Left lung (tissue), 10 donors: Measurements from ENCODE around the gene ECT2. TPM values are rescaled to one million over a fixed set of nuclear protein-coding genes. Genes with fewer than 3 reads are reported as not detected.
"Not testable (repeated sequence)": the region's sequence is repeated elsewhere in the genome, so short reads cannot be mapped to it uniquely, and the experiment has no call there.

Source experiments
- ATAC-seq: fragments of 200-7000 bp; cut with Tn5 transposase; one replicate; pipeline ENCODE4 v1.9.1; 2020; ENCODE audit warnings: moderate library complexity
- DNase-seq, 4 donors: peaks; one replicate each; pipeline ENCODE4 v3.0.0-alpha.2; 2013 to 2020
- H3K27ac ChIP-seq, 2 donors: fragments of 200-600 bp; sonication (generic) in 1 of 2; one replicate each; pipeline versions ENCODE4 v1.5.0 to v1.8.0; 2020 to 2021
- H3K27me3 ChIP-seq, 2 donors: fragments of 200-600 bp; sonication (generic) in 1 of 2; one replicate each; pipeline versions ENCODE4 v1.5.0 to v1.8.0; 2020 to 2021
- H3K36me3 ChIP-seq, 2 donors: fragments of 200-600 bp; sonication (generic) in 1 of 2; one replicate each; pipeline versions ENCODE4 v1.5.0 to v1.8.0; 2020 to 2021
- H3K4me1 ChIP-seq, 2 donors: fragments of 200-600 bp; one replicate each; pipeline ENCODE4 v1.8.0; 2021
- H3K4me3 ChIP-seq, 2 donors: fragments of 200-600 bp; sonication (generic) in 1 of 2; one replicate each; pipeline versions ENCODE4 v1.5.0 to v1.8.0; 2020 to 2021; ENCODE audit warnings: mild to moderate bottlenecking in 1 of 2
- H3K9me3 ChIP-seq, 2 donors: fragments of 200-600 bp; sonication (generic) in 1 of 2; one replicate each; pipeline versions ENCODE4 v1.5.0 to v1.8.0; 2020 to 2021
- intact Hi-C, 2 donors: fragments of 100-400 bp; cut with DNase I; formaldehyde crosslinking; loops; one replicate each; pipeline versions ENCODE4 v1.11.2 to v1.14.2; 2022
- polyA plus RNA-seq, 6 donors: library from polyadenylated mRNA; unstranded; fragments of 120-200 nt; gene quantifications; one replicate each; pipeline ENCODE4 v1.2.1, GENCODE V29; 2013; ENCODE audit not compliant: insufficient read length in 6 of 6
- total RNA-seq, 2 donors: library from RNA; stranded (reverse); fragmentation: NEBNext Ultra II Directional; extraction: Animal tissue kit (Norgen Biotek cat#: 25700); gene quantifications; one replicate each; pipeline ENCODE4 v1.2.1, GENCODE V29; 2021
- TF ChIP-seq, protein P1 (sequence below), 2 donors: fragments of 200-600 bp; sonication (generic) in 1 of 2; IDR thresholded peaks; one replicate each; pipeline versions ENCODE4 v1.5.0 to v1.8.0; 2021; ENCODE audit warnings: antibody characterized with exemption in 2 of 2
- donor health status: DM: no; HTN: yes; CAD: no.
- donor health status: DM: no; HTN: no; CAD: no.

Gene ECT2
- total and polyA plus RNA-seq, 8 donors: 23.1 to 44.2 (median 29.3) TPM

DNA sequence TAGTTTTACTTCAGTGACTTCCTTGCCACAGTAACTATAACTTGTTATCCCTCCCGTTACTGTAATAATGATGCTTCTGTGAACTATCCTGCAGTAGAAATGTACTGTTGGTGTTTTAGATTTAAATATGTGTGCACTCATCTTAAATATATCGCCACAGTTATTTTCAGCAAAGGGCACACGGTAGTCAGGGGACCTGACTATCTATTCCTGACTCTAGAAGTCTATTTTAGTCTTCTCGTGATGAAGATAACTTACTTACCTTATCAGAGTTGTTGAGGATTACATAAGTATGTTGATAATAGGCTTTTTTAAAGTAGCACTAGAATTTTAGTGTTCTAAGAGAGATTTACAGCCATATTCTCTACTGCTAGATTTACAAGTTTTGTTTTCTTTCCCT is 65.3 kb downstream of the ECT2 start:
- DNase-seq (no peak), ATAC-seq (no peak)
- H3K36me3 ChIP-seq: peaks cover 0 to 30% of the 10 kb centered on the region in 2 donors
- intact Hi-C loops: no loop called here
- H3K4me1 ChIP-seq: no peaks in the 10 kb centered on the region
- H3K4me3 ChIP-seq: no peak overlapping the region
- no peaks in the 10 kb centered on the region for H3K27me3 ChIP-seq
- TF ChIP-seq, protein P1, sequence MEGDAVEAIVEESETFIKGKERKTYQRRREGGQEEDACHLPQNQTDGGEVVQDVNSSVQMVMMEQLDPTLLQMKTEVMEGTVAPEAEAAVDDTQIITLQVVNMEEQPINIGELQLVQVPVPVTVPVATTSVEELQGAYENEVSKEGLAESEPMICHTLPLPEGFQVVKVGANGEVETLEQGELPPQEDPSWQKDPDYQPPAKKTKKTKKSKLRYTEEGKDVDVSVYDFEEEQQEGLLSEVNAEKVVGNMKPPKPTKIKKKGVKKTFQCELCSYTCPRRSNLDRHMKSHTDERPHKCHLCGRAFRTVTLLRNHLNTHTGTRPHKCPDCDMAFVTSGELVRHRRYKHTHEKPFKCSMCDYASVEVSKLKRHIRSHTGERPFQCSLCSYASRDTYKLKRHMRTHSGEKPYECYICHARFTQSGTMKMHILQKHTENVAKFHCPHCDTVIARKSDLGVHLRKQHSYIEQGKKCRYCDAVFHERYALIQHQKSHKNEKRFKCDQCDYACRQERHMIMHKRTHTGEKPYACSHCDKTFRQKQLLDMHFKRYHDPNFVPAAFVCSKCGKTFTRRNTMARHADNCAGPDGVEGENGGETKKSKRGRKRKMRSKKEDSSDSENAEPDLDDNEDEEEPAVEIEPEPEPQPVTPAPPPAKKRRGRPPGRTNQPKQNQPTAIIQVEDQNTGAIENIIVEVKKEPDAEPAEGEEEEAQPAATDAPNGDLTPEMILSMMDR (IDR thresholded peaks at IDR 0.05): no peak
- no peaks in the 10 kb centered on the region for H3K9me3 ChIP-seq
- no peak overlapping the region for H3K27ac ChIP-seq

DNA sequence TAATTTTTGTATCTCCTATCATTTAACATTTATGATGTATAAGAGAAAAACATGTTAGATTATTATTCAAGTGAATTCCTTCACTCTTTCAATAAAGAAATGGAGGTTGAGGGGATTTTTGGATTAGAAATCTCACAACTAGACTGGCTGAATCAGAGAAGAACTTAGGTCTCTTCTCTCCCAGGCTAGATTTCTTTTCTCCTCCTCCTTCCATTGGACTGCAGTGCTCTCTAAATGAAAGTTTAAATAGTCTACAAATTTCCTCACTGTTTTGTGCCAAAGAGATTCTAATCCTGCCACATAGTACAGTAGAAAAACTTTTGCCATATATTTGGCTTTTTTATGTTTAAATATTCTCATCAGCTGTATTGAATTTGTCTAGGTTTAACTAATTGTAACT is 65.8 kb downstream of the ECT2 start:
- intact Hi-C loops: no loop called here
- TF ChIP-seq, protein P1 (IDR thresholded peaks at IDR 0.05): no peak
- Histone ChIP-seq H3K9me3 (no peaks in the 10 kb centered on the region), H3K27me3 (no peaks in the 10 kb centered on the region), H3K27ac (no peak overlapping the region), H3K4me1 (no peaks in the 10 kb centered on the region), H3K4me3 (no peak overlapping the region), H3K36me3 (peaks cover 0 to 34% of the 10 kb centered on the region in 2 donors)
- no peak for DNase-seq
- no peak for ATAC-seq

DNA sequence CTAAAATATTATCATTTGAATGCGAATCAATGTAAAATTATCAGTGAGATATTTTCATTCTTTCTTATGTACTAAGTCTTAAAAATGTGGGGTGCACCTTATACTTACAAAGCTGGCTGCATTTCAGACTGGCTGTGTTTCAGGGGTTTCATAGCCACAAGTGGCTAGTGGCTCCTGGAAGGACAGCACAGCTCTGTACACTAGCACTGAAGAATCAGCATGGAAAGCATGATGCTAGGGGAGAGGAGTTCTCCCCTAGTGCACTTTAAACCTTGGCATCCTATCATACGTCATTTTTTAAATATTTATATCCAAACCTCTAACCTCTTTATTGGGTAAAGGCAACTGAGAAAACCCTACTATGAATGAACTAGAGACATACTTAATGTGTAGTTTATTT is 66.4 kb downstream of the ECT2 start:
- Histone ChIP-seq H3K4me1 (no peaks in the 10 kb centered on the region), H3K27me3 (no peaks in the 10 kb centered on the region), H3K36me3 (peaks cover 0 to 36% of the 10 kb centered on the region in 2 donors), H3K9me3 (peaks cover 0 to under 1% of the 10 kb centered on the region in 2 donors), H3K4me3 (no peak overlapping the region), H3K27ac (no peak overlapping the region)
- intact Hi-C loops: no loop called here
- ATAC-seq (no peak), DNase-seq (no peak)
- TF ChIP-seq, protein P1 (IDR thresholded peaks at IDR 0.05): no peak

DNA sequence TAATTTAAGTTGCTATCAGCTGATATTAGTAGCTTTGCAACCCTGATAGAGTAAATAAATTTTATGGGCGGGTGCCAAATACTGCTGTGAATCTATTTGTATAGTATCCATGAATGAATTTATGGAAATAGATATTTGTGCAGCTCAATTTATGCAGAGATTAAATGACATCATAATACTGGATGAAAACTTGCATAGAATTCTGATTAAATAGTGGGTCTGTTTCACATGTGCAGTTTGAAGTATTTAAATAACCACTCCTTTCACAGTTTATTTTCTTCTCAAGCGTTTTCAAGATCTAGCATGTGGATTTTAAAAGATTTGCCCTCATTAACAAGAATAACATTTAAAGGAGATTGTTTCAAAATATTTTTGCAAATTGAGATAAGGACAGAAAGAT is 70.0 kb downstream of the ECT2 start:
- DNase-seq (no peak), ATAC-seq (no peak)
- Histone ChIP-seq H3K36me3 (peaks cover 0 to 36% of the 10 kb centered on the region in 2 donors), H3K27me3 (no peaks in the 10 kb centered on the region), H3K9me3 (peaks cover 0 to 4% of the 10 kb centered on the region in 2 donors), H3K4me3 (no peak overlapping the region), H3K27ac (no peak overlapping the region), H3K4me1 (no peaks in the 10 kb centered on the region)
- TF ChIP-seq, protein P1 (IDR thresholded peaks at IDR 0.05): no peak
- intact Hi-C loops: no loop called here

DNA sequence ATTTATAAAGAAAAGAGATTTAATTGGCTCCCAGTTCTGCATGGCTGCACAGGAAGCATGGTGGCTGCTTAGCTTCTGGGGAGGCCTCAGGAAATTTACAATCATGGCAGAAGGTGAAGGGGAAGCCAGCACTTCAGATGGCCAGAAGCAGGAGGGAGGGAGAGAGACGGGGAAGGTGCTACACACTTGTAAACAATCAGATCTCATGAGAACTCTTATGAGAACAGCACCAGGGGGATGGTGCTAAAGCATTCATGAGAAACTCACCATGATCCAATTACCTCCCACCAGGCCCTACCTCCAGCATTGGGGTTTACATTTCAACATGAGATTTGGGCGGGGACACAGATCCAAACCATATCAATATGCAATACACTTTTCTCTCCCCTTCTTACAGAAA is 73.7 kb downstream of the ECT2 start:
- TF ChIP-seq, protein P1 (IDR thresholded peaks at IDR 0.05): no peak
- peaks cover 0 to 15% of the 10 kb centered on the region in 2 donors for H3K9me3 ChIP-seq
- intact Hi-C loops: no loop called here
- H3K27ac ChIP-seq: no peak overlapping the region
- ATAC-seq (no peak), DNase-seq (no peak)
- peaks cover 0 to 14% of the 10 kb centered on the region in 2 donors for H3K36me3 ChIP-seq
- no peak overlapping the region for H3K4me3 ChIP-seq
- H3K27me3 ChIP-seq: no peaks in the 10 kb centered on the region
- H3K4me1 ChIP-seq: no peaks in the 10 kb centered on the region

DNA sequence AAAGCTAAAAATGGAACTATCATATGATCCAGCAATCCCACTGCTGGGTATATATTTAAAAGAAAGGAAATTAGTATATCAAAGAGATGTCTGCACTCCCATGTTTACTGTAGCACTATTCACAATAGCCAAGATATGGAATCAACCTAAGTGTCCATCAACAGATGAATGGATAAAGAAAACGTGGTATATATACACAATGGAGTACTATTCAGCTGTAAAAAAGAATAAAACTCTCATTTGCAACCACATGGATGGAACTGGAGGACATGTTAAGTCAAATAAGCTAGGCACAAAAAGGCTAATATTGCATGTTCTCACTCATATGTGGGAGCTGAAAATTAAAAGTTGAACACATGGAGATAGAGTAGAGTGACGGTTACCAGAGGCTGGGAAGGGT is 76.7 kb downstream of the ECT2 start:
- H3K27me3 ChIP-seq, DNase-seq, H3K27ac ChIP-seq, intact Hi-C loops, H3K36me3 ChIP-seq, ATAC-seq, H3K4me1 ChIP-seq, H3K4me3 ChIP-seq: not testable (repeated sequence)
- H3K9me3 ChIP-seq: peaks cover 0 to 13% of the 10 kb centered on the region in 2 donors
